ENCODE results near the gene RIMS1. TPM values are rescaled to one million over a fixed set of nuclear protein-coding genes. Genes with fewer than 3 reads are reported as not detected.

The RIMS1 gene
- total RNA-seq, 1 donor from 2014 or later: 3.9 TPM

DNA sequence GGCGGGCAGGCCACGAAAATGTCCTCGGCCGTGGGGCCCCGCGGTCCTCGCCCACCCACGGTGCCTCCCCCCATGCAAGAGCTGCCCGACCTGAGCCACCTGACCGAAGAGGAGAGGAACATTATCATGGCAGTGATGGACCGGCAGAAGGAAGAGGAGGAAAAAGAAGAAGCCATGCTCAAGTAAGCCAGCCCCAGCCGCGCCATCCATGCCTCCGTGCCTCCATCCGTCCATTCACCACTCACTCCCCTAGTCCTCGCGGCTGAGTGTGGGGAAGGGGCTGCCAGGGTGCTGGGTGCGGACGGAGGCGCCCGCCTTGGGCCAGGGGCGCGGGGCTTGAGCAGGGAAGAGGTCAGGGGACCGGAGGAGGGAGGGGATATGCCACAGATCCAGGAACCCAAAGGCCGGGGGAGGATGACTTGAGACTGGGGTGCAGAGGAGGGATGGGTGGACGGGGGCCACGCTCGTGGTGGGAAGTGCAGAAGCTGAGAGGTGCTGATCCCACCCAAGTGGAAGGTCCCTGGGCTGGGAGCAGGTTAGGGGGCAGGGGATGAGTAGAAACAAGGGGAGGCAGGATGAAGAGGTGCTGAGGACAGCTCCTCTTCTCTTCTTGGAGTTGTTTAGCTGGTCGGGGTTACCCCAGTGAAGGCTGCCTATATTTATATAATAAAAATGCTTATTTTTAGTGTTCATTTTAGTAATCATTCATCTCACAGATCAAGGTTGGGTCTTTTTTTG, 825 bp downstream of the RIMS1 start:
- Histone ChIP-seq H3K27ac (no peak overlapping the region), H3K9me3 (no peaks in the 10 kb centered on the region), H3K4me3 (peak overlapping the region; percentile 45), H3K4me1 (no peaks in the 10 kb centered on the region), H3K27me3 (peaks cover 10% of the 10 kb centered on the region), H3K36me3 (no peaks in the 10 kb centered on the region)
- TF ChIP-seq, protein P1, sequence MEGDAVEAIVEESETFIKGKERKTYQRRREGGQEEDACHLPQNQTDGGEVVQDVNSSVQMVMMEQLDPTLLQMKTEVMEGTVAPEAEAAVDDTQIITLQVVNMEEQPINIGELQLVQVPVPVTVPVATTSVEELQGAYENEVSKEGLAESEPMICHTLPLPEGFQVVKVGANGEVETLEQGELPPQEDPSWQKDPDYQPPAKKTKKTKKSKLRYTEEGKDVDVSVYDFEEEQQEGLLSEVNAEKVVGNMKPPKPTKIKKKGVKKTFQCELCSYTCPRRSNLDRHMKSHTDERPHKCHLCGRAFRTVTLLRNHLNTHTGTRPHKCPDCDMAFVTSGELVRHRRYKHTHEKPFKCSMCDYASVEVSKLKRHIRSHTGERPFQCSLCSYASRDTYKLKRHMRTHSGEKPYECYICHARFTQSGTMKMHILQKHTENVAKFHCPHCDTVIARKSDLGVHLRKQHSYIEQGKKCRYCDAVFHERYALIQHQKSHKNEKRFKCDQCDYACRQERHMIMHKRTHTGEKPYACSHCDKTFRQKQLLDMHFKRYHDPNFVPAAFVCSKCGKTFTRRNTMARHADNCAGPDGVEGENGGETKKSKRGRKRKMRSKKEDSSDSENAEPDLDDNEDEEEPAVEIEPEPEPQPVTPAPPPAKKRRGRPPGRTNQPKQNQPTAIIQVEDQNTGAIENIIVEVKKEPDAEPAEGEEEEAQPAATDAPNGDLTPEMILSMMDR (IDR thresholded peaks at IDR 0.05): no peak
- intact Hi-C loops (cut with DNase I): no loop called here
- ATAC-seq (peak; percentile 29), DNase-seq (peak; percentile 60)

DNA sequence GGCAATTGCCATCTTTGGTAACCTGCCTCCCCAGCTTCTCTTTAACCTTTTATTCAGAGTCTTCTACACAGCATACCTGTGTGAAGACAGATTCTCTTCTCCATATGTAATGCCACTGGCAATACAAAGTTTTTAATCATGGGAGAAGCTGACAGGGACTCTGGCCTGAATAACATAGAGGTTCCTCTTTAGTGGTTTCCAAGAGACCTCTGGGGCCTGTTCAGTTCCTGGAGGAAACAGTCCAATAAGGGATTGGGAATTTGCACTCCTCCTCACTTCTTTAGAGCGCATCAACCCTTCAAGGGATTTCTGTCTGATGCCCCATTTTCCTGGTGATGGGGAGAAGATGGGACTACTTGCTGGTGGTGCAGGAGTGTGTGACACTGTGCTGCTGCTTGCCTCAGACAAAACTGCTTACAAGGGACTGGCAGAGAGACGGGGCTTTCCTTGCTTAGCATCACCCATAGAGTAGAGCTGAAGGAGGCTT, 1.4 kb downstream of the RIMS1 start:
- ATAC-seq: no peak
- Histone ChIP-seq H3K36me3 (no peaks in the 10 kb centered on the region), H3K4me3 (no peak overlapping the region), H3K27ac (no peak overlapping the region), H3K9me3 (no peaks in the 10 kb centered on the region), H3K4me1 (no peaks in the 10 kb centered on the region), H3K27me3 (peaks cover 10% of the 10 kb centered on the region)
- TF ChIP-seq, protein P1 (IDR thresholded peaks at IDR 0.05): no peak
- no peak for DNase-seq
- intact Hi-C loops (cut with DNase I): no loop called here

DNA sequence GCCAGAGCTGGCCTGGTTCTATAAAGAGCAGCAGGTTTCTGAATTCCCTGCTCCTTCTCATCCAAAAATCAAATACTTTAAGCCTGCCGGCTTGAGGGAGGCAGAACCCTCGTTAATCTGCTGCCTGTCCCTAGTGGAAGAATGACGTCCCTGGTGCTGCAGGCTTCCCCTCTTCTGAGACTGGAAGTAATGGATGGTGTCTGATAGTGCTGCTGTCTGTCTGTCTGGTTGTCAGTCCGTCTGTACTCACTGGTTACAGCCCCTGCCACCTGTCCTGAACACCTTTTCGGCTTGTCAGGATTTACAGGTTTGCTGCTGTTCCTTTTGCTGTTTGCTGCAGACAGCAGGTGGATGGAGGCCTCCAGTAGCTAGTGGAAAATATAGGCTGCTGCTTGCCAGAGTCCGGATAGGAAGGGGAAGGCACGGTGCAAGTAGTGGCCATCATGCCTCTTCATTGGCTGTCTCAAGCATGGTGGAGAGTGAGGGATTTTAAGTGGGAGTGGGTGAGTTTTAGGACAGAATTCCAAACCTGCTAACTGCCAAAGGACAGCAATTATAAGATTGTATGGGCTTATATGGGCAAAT, 2.5 kb downstream of the RIMS1 start:
- Histone ChIP-seq H3K27me3 (peaks cover 10% of the 10 kb centered on the region), H3K4me3 (no peak overlapping the region), H3K36me3 (no peaks in the 10 kb centered on the region), H3K27ac (no peak overlapping the region), H3K9me3 (no peaks in the 10 kb centered on the region), H3K4me1 (no peaks in the 10 kb centered on the region)
- ATAC-seq (no peak), DNase-seq (no peak)
- intact Hi-C loops (cut with DNase I): no loop called here
- TF ChIP-seq, protein P1 (IDR thresholded peaks at IDR 0.05): no peak

DNA sequence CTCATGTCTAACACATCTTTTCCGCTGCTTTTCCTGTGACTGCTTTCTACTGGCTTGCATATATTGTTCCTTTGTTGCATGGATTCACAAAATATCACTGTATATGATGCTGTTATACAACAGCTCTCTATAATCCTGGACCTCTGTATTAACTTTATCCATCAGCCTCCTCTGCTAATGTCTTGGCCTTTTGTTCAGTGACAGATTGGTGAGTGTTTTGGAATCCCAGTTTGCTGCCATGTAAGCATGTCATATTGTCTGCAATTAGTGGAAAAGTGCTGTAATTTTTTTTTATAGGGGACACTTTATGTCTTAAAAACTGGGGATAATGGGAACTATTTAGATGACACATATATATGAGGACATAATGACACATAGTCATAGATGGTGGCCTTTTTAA, 3.0 kb downstream of the RIMS1 start:
- no peaks in the 10 kb centered on the region for H3K4me1 ChIP-seq
- intact Hi-C loops (cut with DNase I): no loop called here
- no peak for DNase-seq
- no peaks in the 10 kb centered on the region for H3K9me3 ChIP-seq
- peaks cover 10% of the 10 kb centered on the region for H3K27me3 ChIP-seq
- no peak for ATAC-seq
- TF ChIP-seq, protein P1 (IDR thresholded peaks at IDR 0.05): no peak
- H3K36me3 ChIP-seq: no peaks in the 10 kb centered on the region
- H3K27ac ChIP-seq: no peak overlapping the region
- H3K4me3 ChIP-seq: no peak overlapping the region

DNA sequence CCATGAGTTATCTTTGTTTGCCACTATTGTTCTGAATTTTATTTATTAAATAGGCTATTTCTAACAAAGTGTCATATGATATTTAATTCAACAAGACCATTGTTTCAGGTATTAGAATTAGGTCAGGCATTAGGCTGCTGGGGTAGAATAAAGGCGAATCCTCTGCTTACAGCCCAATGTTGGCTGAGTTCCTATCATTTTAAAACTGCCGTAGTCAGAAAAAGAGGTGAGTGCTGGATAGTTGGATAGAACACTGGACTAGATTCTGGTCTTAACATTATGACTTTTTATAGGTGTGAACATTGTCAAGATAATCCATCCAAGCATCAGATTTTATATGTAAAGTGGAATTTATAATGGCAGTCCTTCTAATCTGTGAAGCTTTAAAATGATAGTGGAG, 6.3 kb downstream of the RIMS1 start:
- Histone ChIP-seq H3K9me3 (no peaks in the 10 kb centered on the region), H3K4me3 (no peak overlapping the region), H3K27me3 (no peaks in the 10 kb centered on the region), H3K4me1 (no peaks in the 10 kb centered on the region), H3K27ac (no peak overlapping the region), H3K36me3 (no peaks in the 10 kb centered on the region)
- ATAC-seq (no peak), DNase-seq (no peak)
- TF ChIP-seq, protein P1 (IDR thresholded peaks at IDR 0.05): no peak
- intact Hi-C loops (cut with DNase I): no loop called here
